Fibroblast of lung (primary cell): ENCODE data around the gene ARMC8. TPM values are rescaled to one million over a fixed set of nuclear protein-coding genes. Genes with fewer than 3 reads are reported as not detected.

Source experiments
- DNase-seq, 2 donors: peaks; one replicate each; pipeline versions ENCODE4 v3.0.0 to v3.0.0-alpha.2; 2010; ENCODE audit warnings: low read depth in 2 of 2
- H2AFZ ChIP-seq: 2 replicates; pipeline ENCODE4 v1.5.1; 2012; ENCODE audit warnings: low read length, control low read depth, inconsistent platforms
- H3K27ac ChIP-seq: 2 replicates; pipeline ENCODE4 v1.5.1; 2011; ENCODE audit warnings: low read length, control low read depth; ENCODE audit not compliant: insufficient read depth
- H3K27me3 ChIP-seq: 2 replicates; pipeline ENCODE4 v1.5.1; 2011; ENCODE audit warnings: mild to moderate bottlenecking, low read length; ENCODE audit not compliant: control insufficient read depth, insufficient read depth
- H3K36me3 ChIP-seq: 2 replicates; pipeline ENCODE4 v1.5.1; 2011; ENCODE audit warnings: low read length; ENCODE audit not compliant: control insufficient read depth, insufficient read depth
- H3K4me1 ChIP-seq: 2 replicates; pipeline ENCODE4 v1.5.1; 2011; ENCODE audit warnings: low read length; ENCODE audit not compliant: control insufficient read depth, insufficient read depth; ENCODE audit errors: extremely low read depth
- H3K4me2 ChIP-seq: 2 replicates; pipeline ENCODE4 v1.5.1; 2011; ENCODE audit warnings: low read length, control low read depth; ENCODE audit not compliant: insufficient read depth; ENCODE audit errors: extremely low read depth
- H3K4me3 ChIP-seq, 4 experiments: fragments of 200-600 bp in 1 of 4; sonication (generic) in 1 of 4; replicated peaks in 1 of 4; 2 replicates each; pipeline ENCODE4 v1.5.1; 2011 to 2016; ENCODE audit warnings: low read length in 4 of 4, low read depth in 3 of 4, mild to moderate bottlenecking in 3 of 4, control low read depth in 2 of 4, inconsistent platforms in 1 of 4, mixed read lengths in 1 of 4; ENCODE audit not compliant: insufficient read depth in 1 of 4; ENCODE audit errors: control extremely low read depth in 1 of 4
- H3K79me2 ChIP-seq: 2 replicates; pipeline ENCODE4 v1.5.1; 2012; ENCODE audit warnings: mild to moderate bottlenecking, low read length, inconsistent platforms; ENCODE audit not compliant: control insufficient read depth, insufficient read depth
- H3K9ac ChIP-seq: 2 replicates; pipeline ENCODE4 v1.5.1; 2011; ENCODE audit warnings: mild to moderate bottlenecking, low read length, control low read depth; ENCODE audit not compliant: insufficient read depth
- H3K9me3 ChIP-seq: 2 replicates; pipeline ENCODE4 v1.5.1; 2012; ENCODE audit warnings: low read depth, low read length; ENCODE audit not compliant: control insufficient read depth, insufficient read depth
- H4K20me1 ChIP-seq: 2 replicates; pipeline ENCODE4 v1.5.1; 2011; ENCODE audit warnings: low read length; ENCODE audit not compliant: control insufficient read depth, insufficient read depth; ENCODE audit errors: extremely low read depth
- EZH2 ChIP-seq: IDR thresholded peaks from 2 replicates; pipeline ENCODE4 v1.5.1; 2012; ENCODE audit warnings: low read length, control low read depth, mild to moderate bottlenecking; ENCODE audit errors: missing control alignments
- polyA plus RNA-seq, 2 donors: library from polyadenylated mRNA; depleted of rRNA in 1 of 2; stranded (reverse) in 1 of 2; unstranded in 1 of 2; fragments of >200 nt; gene quantifications; 2 replicates each; pipeline ENCODE4 v1.2.1, GENCODE V29; 2011 to 2012; ENCODE audit warnings: missing spikeins in 1 of 2
- total RNA-seq: library from RNA; depleted of rRNA; stranded (reverse); fragments of >200 nt; gene quantifications from 2 replicates; pipeline ENCODE4 v1.2.1, GENCODE V29; 2014
- TF ChIP-seq, protein P1 (sequence below), 2 donors: IDR thresholded peaks in 1 of 2; conservative IDR thresholded peaks in 1 of 2; 1 replicate in 1 of 2; 2 replicates in 1 of 2; pipeline ENCODE4 v1.5.1; 2011 to 2012; ENCODE audit warnings: low read length in 2 of 2, control low read depth in 1 of 2, inconsistent platforms in 1 of 2, low read depth in 1 of 2, mild to moderate bottlenecking in 1 of 2

ARMC8 gene
- total and polyA plus RNA-seq, 2 donors (not counting 1 experiment from before 2014, with no cell fraction given), result 44.7 to 45.9 TPM

GRCh38 chr3:138172625-138173024, 14.5 kb upstream of the ARMC8 start:
- Histone ChIP-seq H3K79me2 (peaks cover 16% of the 10 kb centered on the region), H3K4me2 (no peak overlapping the region), H3K9me3 (no peaks in the 10 kb centered on the region), H3K27ac (no peak overlapping the region), H2AFZ (no peak overlapping the region), H3K4me3 (no peak overlapping the region), H3K4me1 (no peaks in the 10 kb centered on the region), H4K20me1 (no peaks in the 10 kb centered on the region), H3K36me3 (peaks cover 4% of the 10 kb centered on the region), H3K27me3 (no peaks in the 10 kb centered on the region), H3K9ac (no peak overlapping the region)
- no peak for DNase-seq
- no peak for TF ChIP-seq EZH2
- TF ChIP-seq, protein P1, sequence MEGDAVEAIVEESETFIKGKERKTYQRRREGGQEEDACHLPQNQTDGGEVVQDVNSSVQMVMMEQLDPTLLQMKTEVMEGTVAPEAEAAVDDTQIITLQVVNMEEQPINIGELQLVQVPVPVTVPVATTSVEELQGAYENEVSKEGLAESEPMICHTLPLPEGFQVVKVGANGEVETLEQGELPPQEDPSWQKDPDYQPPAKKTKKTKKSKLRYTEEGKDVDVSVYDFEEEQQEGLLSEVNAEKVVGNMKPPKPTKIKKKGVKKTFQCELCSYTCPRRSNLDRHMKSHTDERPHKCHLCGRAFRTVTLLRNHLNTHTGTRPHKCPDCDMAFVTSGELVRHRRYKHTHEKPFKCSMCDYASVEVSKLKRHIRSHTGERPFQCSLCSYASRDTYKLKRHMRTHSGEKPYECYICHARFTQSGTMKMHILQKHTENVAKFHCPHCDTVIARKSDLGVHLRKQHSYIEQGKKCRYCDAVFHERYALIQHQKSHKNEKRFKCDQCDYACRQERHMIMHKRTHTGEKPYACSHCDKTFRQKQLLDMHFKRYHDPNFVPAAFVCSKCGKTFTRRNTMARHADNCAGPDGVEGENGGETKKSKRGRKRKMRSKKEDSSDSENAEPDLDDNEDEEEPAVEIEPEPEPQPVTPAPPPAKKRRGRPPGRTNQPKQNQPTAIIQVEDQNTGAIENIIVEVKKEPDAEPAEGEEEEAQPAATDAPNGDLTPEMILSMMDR (conservative IDR thresholded peaks at IDR 0.05 in 1 of 2, IDR thresholded peaks at IDR 0.05 in 1 of 2; ENCODE audit: low read depth in 1 of 2, low read length in 2 of 2), result no peak

DNA sequence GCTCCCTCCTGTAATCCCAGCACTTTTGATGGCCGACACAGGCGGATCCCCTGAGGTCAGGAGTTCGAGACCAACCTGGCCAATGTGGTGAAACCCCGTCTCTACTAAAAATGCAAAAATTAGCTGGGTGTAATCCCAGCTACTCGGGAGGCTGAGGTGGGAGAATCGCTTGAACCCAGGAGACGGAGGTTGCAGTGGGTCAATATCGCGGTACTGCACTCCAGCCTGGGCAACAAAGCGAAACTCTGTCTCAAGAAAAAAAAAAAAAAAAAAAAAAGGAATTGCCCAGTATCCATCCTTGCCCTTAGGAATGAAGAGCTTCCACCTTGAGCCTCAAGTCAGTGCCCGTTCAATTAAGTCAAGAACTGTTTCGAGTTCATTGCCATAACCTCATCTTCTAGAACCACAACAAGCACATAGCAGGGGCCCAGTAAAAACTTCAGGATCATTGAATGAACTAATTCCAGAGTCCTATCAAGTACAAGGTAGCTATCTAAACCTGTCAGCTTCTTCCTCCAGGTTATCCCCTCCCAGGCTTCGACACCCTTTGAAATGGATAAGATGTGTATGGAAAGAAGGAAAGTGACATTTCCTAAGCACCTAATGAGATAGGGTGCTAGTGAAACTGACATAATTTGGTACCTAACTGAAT, 13.2 kb upstream of the ARMC8 start:
- H4K20me1 ChIP-seq, result no peaks in the 10 kb centered on the region
- no peaks in the 10 kb centered on the region for H3K9me3 ChIP-seq
- peak overlapping the region; percentile 33 for H3K4me2 ChIP-seq
- TF ChIP-seq, protein P1 (conservative IDR thresholded peaks at IDR 0.05 in 1 of 2, IDR thresholded peaks at IDR 0.05 in 1 of 2; ENCODE audit: low read depth in 1 of 2, low read length in 2 of 2), result no peak
- no peak for TF ChIP-seq EZH2
- H2AFZ ChIP-seq, result peak overlapping the region; percentile 92
- H3K79me2 ChIP-seq, result peaks cover 16% of the 10 kb centered on the region
- peaks cover 3% of the 10 kb centered on the region for H3K36me3 ChIP-seq
- no peaks in the 10 kb centered on the region for H3K27me3 ChIP-seq
- peak overlapping the region; percentile 61 for H3K27ac ChIP-seq
- peak in 1 of 2 donors; percentile 10 for DNase-seq
- peak overlapping the region; percentile 45 to 99 (median 78) for H3K4me3 ChIP-seq
- peak overlapping the region; percentile 82 for H3K9ac ChIP-seq
- H3K4me1 ChIP-seq, result no peaks in the 10 kb centered on the region

DNA sequence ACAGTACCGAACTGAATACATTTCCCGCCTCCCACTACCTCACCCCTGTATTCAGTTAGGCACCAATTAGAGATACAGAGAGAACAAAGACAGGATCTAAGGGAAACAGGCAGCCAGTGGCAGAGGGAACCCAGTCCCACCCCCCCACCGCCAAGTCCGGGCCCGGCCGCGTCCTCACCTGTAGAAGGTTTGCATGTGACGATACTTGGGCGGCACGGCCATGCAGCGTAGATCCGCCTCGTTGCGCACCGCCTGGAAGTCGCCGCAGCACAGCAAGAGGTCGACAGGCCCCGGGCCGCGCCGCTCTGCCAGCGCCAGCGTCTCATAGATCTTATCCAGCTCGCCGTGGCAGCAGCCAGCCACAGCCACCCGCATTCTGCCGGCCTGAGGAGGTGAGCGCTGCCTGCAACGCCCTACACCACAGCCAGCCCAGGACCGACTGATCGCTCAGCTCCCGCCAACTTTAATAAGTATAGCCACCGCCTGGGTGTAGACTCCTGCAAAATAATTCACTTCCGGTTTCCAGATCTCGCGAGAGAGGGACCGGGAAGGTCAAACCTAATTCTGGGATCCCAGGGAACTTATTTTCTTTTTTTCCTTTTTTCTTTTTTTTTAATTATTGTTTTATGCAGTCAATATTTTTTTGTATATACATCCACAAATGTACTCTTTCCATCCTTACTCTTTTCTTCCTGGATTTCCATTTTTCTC, 12.5 kb upstream of the ARMC8 start, which contains the start of gene DBR1:
Gene DBR1, minus strand, starts transcription at position 501 of the 711 bp plus-strand sequence. Its CDS starts 126 bp downstream, at position 375.
- H3K4me3 ChIP-seq, result peak within 1 kb of the TSS; percentile 45 to 99 (median 78)
- H3K4me1 ChIP-seq, result no peaks in the 10 kb centered on the region
- no peaks in the 10 kb centered on the region for H3K9me3 ChIP-seq
- peak; percentile 77 to 88 for DNase-seq
- H3K36me3 ChIP-seq, result no peaks in the 10 kb centered on the region
- peaks cover 16% of the 10 kb centered on the region for H3K79me2 ChIP-seq
- no peaks in the 10 kb centered on the region for H3K27me3 ChIP-seq
- no peaks in the 10 kb centered on the region for H4K20me1 ChIP-seq
- peak within 1 kb of the TSS; percentile 33 for H3K4me2 ChIP-seq
- peak within 1 kb of the TSS; percentile 82 for H3K9ac ChIP-seq
- H3K27ac ChIP-seq, result peak within 1 kb of the TSS; percentile 61
- peak within 1 kb of the TSS; percentile 92 for H2AFZ ChIP-seq
- TF ChIP-seq, protein P1 (conservative IDR thresholded peaks at IDR 0.05 in 1 of 2, IDR thresholded peaks at IDR 0.05 in 1 of 2; ENCODE audit: low read depth in 1 of 2, low read length in 2 of 2), result no peak
- TF ChIP-seq EZH2, result no peak
